Ovary (tissue), 9 donors: ENCODE results near the gene NSMCE1. TPM values are rescaled to one million over a fixed set of nuclear protein-coding genes. Genes with fewer than 3 reads are reported as not detected.
"Not testable (repeated sequence)": the region's sequence is repeated elsewhere in the genome, so short reads cannot be mapped to it uniquely, and the experiment has no call there.

Experiments used
- DNase-seq, 5 donors: peaks; one replicate each; pipeline ENCODE4 v3.0.0-alpha.2; 2019 to 2020
- H3K27ac ChIP-seq, 2 donors: fragments of 200-600 bp; one replicate each; pipeline versions ENCODE4 v1.5.1 to v1.8.0; 2019 to 2022
- H3K27me3 ChIP-seq: fragments of 200-600 bp; one replicate; pipeline ENCODE4 v1.8.0; 2022
- H3K36me3 ChIP-seq: fragments of 200-600 bp; sonication (generic); one replicate; pipeline ENCODE4 v1.5.1; 2019
- H3K4me1 ChIP-seq: one replicate; pipeline ENCODE4 v1.8.1; 2013; ENCODE audit warnings: mild to moderate bottlenecking, moderate library complexity; ENCODE audit not compliant: insufficient read depth
- H3K4me3 ChIP-seq: fragments of 200-600 bp; sonication (generic); one replicate; pipeline ENCODE4 v1.5.1; 2017
- H3K9me3 ChIP-seq, 2 donors: fragments of 200-600 bp in 1 of 2; sonication (generic) in 1 of 2; one replicate each; pipeline versions ENCODE4 v1.5.1 to v1.8.1; 2013 to 2019; ENCODE audit warnings: mild to moderate bottlenecking in 1 of 2, moderate library complexity in 1 of 2
- EP300 ChIP-seq: sonication (generic); formaldehyde crosslinking; IDR thresholded peaks from one replicate; pipeline ENCODE4 v1.6.1; 2017; ENCODE audit warnings: antibody characterized with exemption
- POLR2A ChIP-seq: fragments of 450-650 bp; IDR thresholded peaks from one replicate; pipeline ENCODE4 v1.6.1; 2017; ENCODE audit warnings: antibody characterized with exemption, mild to moderate bottlenecking, moderate library complexity
- WGBS, 3 donors: extraction: QIAGEN DNeasy Blood & Tissue Kit in 1 of 3; methylation state at CpG; one replicate each; pipeline versions ENCODE4 v1.1.5 to v1.1.7; 2013 to 2017; 5-methylcytosine and 5-hydroxymethylcytosine counted together
- intact Hi-C, 4 donors: fragments of 100-400 bp; cut with DNase I; formaldehyde crosslinking; loops; one replicate each; pipeline versions ENCODE4 v1.11.0 to v1.15.1; 2022 to 2023
- polyA plus RNA-seq, 2 donors: library from polyadenylated mRNA; stranded (reverse); fragments of 200-250 nt in 1 of 2; fragments of 350-450 nt in 1 of 2; fragmentation: Illumina TruSeq in 1 of 2; extraction: RNeasy Lipid Tissue Mini Kit (QIAGEN cat#74804) in 1 of 2; gene quantifications; one replicate each; pipeline ENCODE4 v1.2.3, GENCODE V29; 2013 to 2014
- total RNA-seq, 7 donors: library from RNA; depleted of rRNA in 2 of 7; stranded (reverse); fragments of >200 nt in 2 of 7; fragmentation: NEBNext Ultra II Directional in 3 of 7; extraction: Animal tissue kit (Norgen Biotek cat#: 25700) in 3 of 7; gene quantifications; one replicate each; pipeline versions ENCODE4 v1.1.0 to v1.2.4, GENCODE V29; 2016 to 2023
- TF ChIP-seq, protein P1 (sequence below), 3 donors: fragments of 450-650 bp in 2 of 3; fragments of 200-600 bp in 1 of 3; IDR thresholded peaks; one replicate each; pipeline versions ENCODE4 v1.5.1 to v1.8.0; 2016 to 2022; ENCODE audit warnings: antibody characterized with exemption in 3 of 3, mild to moderate bottlenecking in 1 of 3
- donor health status: DM: no; HTN: no; CAD: no; lungs with moderate emphysema.
- donor health status: DM: no; HTN: no; CAD: no.
- donor health status: Bipolar disorder and iron deficiency.
- donor health status: DM: yes; HTN: yes; CAD: no.
- donor health status: DM: no; HTN: no; CAD: no.
- donor health status: DM: yes; HTN: yes; CAD: no.

Gene NSMCE1
- total and polyA plus RNA-seq, 9 donors, result 19.8 to 68.4 (median 51.2) TPM

- Histone ChIP-seq H3K9me3 (no peaks in the 10 kb centered on the region), H3K27me3 (no peaks in the 10 kb centered on the region), H3K4me3 (no peak overlapping the region), H3K4me1 (peaks cover 5% of the 10 kb centered on the region), H3K36me3 (no peaks in the 10 kb centered on the region), H3K27ac (no peak overlapping the region)
- TF ChIP-seq EP300 (no peak), POLR2A (no peak)
- TF ChIP-seq, protein P1, sequence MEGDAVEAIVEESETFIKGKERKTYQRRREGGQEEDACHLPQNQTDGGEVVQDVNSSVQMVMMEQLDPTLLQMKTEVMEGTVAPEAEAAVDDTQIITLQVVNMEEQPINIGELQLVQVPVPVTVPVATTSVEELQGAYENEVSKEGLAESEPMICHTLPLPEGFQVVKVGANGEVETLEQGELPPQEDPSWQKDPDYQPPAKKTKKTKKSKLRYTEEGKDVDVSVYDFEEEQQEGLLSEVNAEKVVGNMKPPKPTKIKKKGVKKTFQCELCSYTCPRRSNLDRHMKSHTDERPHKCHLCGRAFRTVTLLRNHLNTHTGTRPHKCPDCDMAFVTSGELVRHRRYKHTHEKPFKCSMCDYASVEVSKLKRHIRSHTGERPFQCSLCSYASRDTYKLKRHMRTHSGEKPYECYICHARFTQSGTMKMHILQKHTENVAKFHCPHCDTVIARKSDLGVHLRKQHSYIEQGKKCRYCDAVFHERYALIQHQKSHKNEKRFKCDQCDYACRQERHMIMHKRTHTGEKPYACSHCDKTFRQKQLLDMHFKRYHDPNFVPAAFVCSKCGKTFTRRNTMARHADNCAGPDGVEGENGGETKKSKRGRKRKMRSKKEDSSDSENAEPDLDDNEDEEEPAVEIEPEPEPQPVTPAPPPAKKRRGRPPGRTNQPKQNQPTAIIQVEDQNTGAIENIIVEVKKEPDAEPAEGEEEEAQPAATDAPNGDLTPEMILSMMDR (IDR thresholded peaks at IDR 0.05), result no peak
- DNase-seq, result no peak
- WGBS, 3 donors, result 77 to 84% (median 82%) methylated on average over 8 of the region's 8 CpGs
- intact Hi-C loops, result no loop called here
These were observed 5.3 kb upstream of the NSMCE1 start for GRCh38 chr16:27273670-27274423.

- intact Hi-C loops, result no loop called here
- 92 to 94% (median 93%) methylated on average over 4 of the region's 4 CpGs for WGBS, 3 donors
These were observed 4.7 kb upstream of the NSMCE1 start for GRCh38 chr16:27273330-27273669.

GRCh38 chr16:27272697-27273096 is 4.1 kb upstream of the NSMCE1 start:
- H3K4me1 ChIP-seq, H3K36me3 ChIP-seq, intact Hi-C loops, H3K27ac ChIP-seq, H3K4me3 ChIP-seq, H3K9me3 ChIP-seq, H3K27me3 ChIP-seq, DNase-seq: not testable (repeated sequence)
- WGBS, 3 donors, result 94 to 98% (median 97%) methylated on average over 7 of the region's 7 CpGs

More at GRCh38 chr16:27273330-27273669, 4.7 kb upstream of the NSMCE1 start:
- H3K36me3 ChIP-seq, result no peaks in the 10 kb centered on the region
- H3K9me3 ChIP-seq, result no peaks in the 10 kb centered on the region
- TF ChIP-seq EP300 (no peak), POLR2A (no peak)
- TF ChIP-seq, protein P1 (IDR thresholded peaks at IDR 0.05), result no peak
- H3K27ac ChIP-seq, result no peak overlapping the region
- no peaks in the 10 kb centered on the region for H3K27me3 ChIP-seq
- H3K4me1 ChIP-seq, result peaks cover 5% of the 10 kb centered on the region
- no peak for DNase-seq
- H3K4me3 ChIP-seq, result no peak overlapping the region

GRCh38 chr16:27272076-27272475 is 3.5 kb upstream of the NSMCE1 start:
- H3K4me3 ChIP-seq, result no peak overlapping the region
- H3K36me3 ChIP-seq, result no peaks in the 10 kb centered on the region
- DNase-seq, result no peak
- intact Hi-C loops, result no loop called here
- no peaks in the 10 kb centered on the region for H3K9me3 ChIP-seq
- H3K4me1 ChIP-seq, result peaks cover 8% of the 10 kb centered on the region
- H3K27me3 ChIP-seq, result no peaks in the 10 kb centered on the region
- H3K27ac ChIP-seq, result no peak overlapping the region
- no peak for TF ChIP-seq EP300
- TF ChIP-seq, protein P1 (IDR thresholded peaks at IDR 0.05), result no peak
- TF ChIP-seq POLR2A, result no peak
- WGBS, 3 donors, result 89 to 92% (median 91%) methylated on average over 4 of the region's 4 CpGs

GRCh38 chr16:27270349-27270748 is 1.8 kb upstream of the NSMCE1 start:
- WGBS, 3 donors, result 82 to 91% (median 89%) methylated on average over 4 of the region's 4 CpGs
- no peaks in the 10 kb centered on the region for H3K36me3 ChIP-seq
- no peak overlapping the region for H3K4me3 ChIP-seq
- no peak overlapping the region for H3K27ac ChIP-seq
- no peaks in the 10 kb centered on the region for H3K27me3 ChIP-seq
- peaks cover 8% of the 10 kb centered on the region for H3K4me1 ChIP-seq
- no peaks in the 10 kb centered on the region for H3K9me3 ChIP-seq
- TF ChIP-seq POLR2A, result no peak
- TF ChIP-seq, protein P1 (IDR thresholded peaks at IDR 0.05), result no peak
- no peak for TF ChIP-seq EP300
- intact Hi-C loops, result no loop called here
- no peak for DNase-seq
